Endothelial cell (in vitro differentiated cells): ENCODE data around the gene IZUMO1R. TPM values are rescaled to one million over a fixed set of nuclear protein-coding genes. Genes with fewer than 3 reads are reported as not detected.

Experiments used
- DNase-seq: peaks from one replicate; pipeline ENCODE4 v3.0.0; 2021; ENCODE audit warnings: low spot score
- H3K27ac Mint-ChIP-seq: one replicate; pipeline ENCODE4 v1.8.0; 2021; ENCODE audit warnings: mixed read lengths, inconsistent platforms; ENCODE audit not compliant: unreplicated experiment
- H3K27me3 Mint-ChIP-seq: one replicate; pipeline ENCODE4 v1.8.0; 2021; ENCODE audit warnings: mild to moderate bottlenecking, moderate library complexity, mixed read lengths, inconsistent platforms; ENCODE audit not compliant: unreplicated experiment
- H3K36me3 Mint-ChIP-seq: one replicate; pipeline ENCODE4 v1.8.0; 2021; ENCODE audit warnings: mild to moderate bottlenecking, low read depth, mixed read lengths, inconsistent platforms; ENCODE audit not compliant: unreplicated experiment
- H3K4me1 Mint-ChIP-seq: one replicate; pipeline ENCODE4 v1.8.0; 2021; ENCODE audit warnings: mild to moderate bottlenecking, mixed read lengths, inconsistent platforms; ENCODE audit not compliant: unreplicated experiment
- H3K4me3 Mint-ChIP-seq: one replicate; pipeline ENCODE4 v1.8.0; 2021; ENCODE audit warnings: mild to moderate bottlenecking, mixed read lengths, inconsistent platforms; ENCODE audit not compliant: unreplicated experiment
- H3K9me3 Mint-ChIP-seq: one replicate; pipeline ENCODE4 v1.8.0; 2021; ENCODE audit warnings: mixed read lengths, inconsistent platforms; ENCODE audit not compliant: unreplicated experiment
- CTCF ChIP-seq: fragments of 200-600 bp; sonication (generic); IDR thresholded peaks from one replicate; pipeline ENCODE4 v1.5.0; 2021; ENCODE audit warnings: antibody characterized with exemption; ENCODE audit not compliant: unreplicated experiment
- total RNA-seq: library from RNA; stranded (reverse); fragmentation: NEBNext Ultra II Directional; extraction: Animal tissue kit (Norgen Biotek cat#: 25700); gene quantifications from one replicate; pipeline ENCODE4 v1.2.1, GENCODE V29; 2021; ENCODE audit not compliant: unreplicated experiment

The IZUMO1R gene
- total RNA-seq, 1 donor from 2014 or later = not detected

DNA sequence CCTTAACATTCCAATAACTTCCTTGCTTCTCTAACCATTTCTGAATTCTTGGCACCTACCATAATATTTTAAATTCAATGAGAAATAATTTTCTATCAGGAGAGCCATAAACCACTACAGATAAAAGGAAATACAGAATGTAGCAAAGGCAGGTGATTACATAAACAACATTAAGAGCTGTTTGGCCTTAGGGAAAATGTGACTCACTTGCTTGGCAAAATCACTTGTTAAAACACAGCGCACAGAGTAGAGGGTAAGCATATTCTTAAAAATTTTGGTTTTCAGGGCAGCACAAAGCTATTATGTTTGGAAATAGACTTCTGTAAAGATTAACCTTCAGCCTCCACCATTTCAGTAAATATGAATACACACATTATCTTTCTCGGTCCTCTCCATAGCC, 26.4 kb downstream of the IZUMO1R start:
- H3K36me3 Mint-ChIP-seq = no peaks in the 10 kb centered on the region
- H3K4me3 Mint-ChIP-seq = no peak overlapping the region
- no peaks in the 10 kb centered on the region for H3K9me3 Mint-ChIP-seq
- no peak overlapping the region for H3K27ac Mint-ChIP-seq
- H3K4me1 Mint-ChIP-seq = no peaks in the 10 kb centered on the region
- TF ChIP-seq CTCF = no peak
- H3K27me3 Mint-ChIP-seq = no peaks in the 10 kb centered on the region
- no peak for DNase-seq

GRCh38 chr11:94332814-94333213, 28.4 kb downstream of the IZUMO1R start:
- peaks cover 4% of the 10 kb centered on the region for H3K27me3 Mint-ChIP-seq
- H3K9me3 Mint-ChIP-seq = no peaks in the 10 kb centered on the region
- H3K4me3 Mint-ChIP-seq = no peak overlapping the region
- TF ChIP-seq CTCF = no peak
- no peaks in the 10 kb centered on the region for H3K4me1 Mint-ChIP-seq
- H3K27ac Mint-ChIP-seq = no peak overlapping the region
- H3K36me3 Mint-ChIP-seq = no peaks in the 10 kb centered on the region
- DNase-seq = no peak

DNA sequence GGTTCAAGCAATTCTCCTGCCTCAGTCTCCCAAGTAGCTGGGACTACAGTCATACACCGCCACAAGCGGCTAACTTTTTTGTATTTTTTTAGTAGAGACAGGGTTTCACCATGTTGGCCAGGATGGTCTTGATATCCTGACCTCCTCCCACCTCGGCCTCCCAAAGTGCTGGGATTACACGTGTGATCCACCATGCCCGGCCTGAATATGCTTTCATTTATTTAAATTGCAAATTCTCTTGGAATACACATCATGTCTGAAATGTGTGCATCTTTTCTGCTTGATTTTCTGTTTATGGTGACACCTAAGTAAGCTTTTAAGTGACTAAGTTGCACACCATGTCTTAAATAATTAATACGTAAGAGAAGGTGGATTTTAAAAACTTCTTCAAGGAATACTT, 31.7 kb downstream of the IZUMO1R start:
- peaks cover 4% of the 10 kb centered on the region for H3K27me3 Mint-ChIP-seq
- no peak for TF ChIP-seq CTCF
- H3K27ac Mint-ChIP-seq = no peak overlapping the region

DNA sequence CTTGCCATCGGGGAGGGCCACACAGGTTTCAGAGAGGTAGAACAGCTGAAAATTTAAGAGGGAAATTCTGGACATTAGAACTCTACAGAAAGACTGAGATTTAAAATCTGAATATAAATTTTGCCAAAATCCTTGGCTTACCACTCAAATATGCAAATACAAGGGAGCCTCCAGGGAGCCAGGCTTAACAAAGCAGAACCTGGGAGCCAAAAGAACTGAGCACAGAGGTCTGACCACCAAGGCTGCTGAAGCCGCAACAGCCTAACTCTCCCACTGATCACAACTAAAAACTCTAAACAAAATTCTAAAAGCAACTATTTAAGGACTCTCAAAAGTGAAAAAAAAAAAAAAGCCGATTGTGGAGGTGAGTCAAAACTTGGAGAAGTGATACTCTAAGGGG, 34.3 kb downstream of the IZUMO1R start:
- Mint-ChIP-seq H3K9me3 (no peaks in the 10 kb centered on the region), H3K4me3 (no peak overlapping the region), H3K27me3 (peaks cover 4% of the 10 kb centered on the region), H3K4me1 (no peaks in the 10 kb centered on the region), H3K36me3 (no peaks in the 10 kb centered on the region), H3K27ac (no peak overlapping the region)
- no peak for DNase-seq
- no peak for TF ChIP-seq CTCF

More for the DNA sequence above, 31.7 kb downstream of the IZUMO1R start:
- Mint-ChIP-seq H3K36me3 (no peaks in the 10 kb centered on the region), H3K9me3 (no peaks in the 10 kb centered on the region), H3K4me1 (no peaks in the 10 kb centered on the region), H3K4me3 (no peak overlapping the region)
- no peak for DNase-seq

GRCh38 chr11:94342250-94342649, 37.9 kb downstream of the IZUMO1R start:
- peaks cover 2% of the 10 kb centered on the region for H3K4me1 Mint-ChIP-seq

More at GRCh38 chr11:94342250-94342649, 37.9 kb downstream of the IZUMO1R start:
- DNase-seq = no peak
- Mint-ChIP-seq H3K36me3 (peaks cover 7% of the 10 kb centered on the region), H3K4me3 (no peak overlapping the region), H3K27ac (no peak overlapping the region), H3K9me3 (peaks cover 11% of the 10 kb centered on the region), H3K27me3 (peaks cover 1% of the 10 kb centered on the region)
- no peak for TF ChIP-seq CTCF
